Neural progenitor cell (in vitro differentiated cells): ENCODE data around the gene AHNAK2.

ENCODE experiments used
- EZH2phosphoT487 ChIP-seq: fragments of 200-600 bp; sonication (generic); IDR thresholded peaks from 2 replicates; pipeline ENCODE4 v1.6.1; 2017; ENCODE audit warnings: antibody characterized with exemption
- TF ChIP-seq, protein P1 (sequence below): fragments of 200-600 bp; sonication (generic); IDR thresholded peaks from 2 replicates; pipeline ENCODE4 v1.5.1; 2017; ENCODE audit warnings: antibody characterized with exemption, mild to moderate bottlenecking

DNA sequence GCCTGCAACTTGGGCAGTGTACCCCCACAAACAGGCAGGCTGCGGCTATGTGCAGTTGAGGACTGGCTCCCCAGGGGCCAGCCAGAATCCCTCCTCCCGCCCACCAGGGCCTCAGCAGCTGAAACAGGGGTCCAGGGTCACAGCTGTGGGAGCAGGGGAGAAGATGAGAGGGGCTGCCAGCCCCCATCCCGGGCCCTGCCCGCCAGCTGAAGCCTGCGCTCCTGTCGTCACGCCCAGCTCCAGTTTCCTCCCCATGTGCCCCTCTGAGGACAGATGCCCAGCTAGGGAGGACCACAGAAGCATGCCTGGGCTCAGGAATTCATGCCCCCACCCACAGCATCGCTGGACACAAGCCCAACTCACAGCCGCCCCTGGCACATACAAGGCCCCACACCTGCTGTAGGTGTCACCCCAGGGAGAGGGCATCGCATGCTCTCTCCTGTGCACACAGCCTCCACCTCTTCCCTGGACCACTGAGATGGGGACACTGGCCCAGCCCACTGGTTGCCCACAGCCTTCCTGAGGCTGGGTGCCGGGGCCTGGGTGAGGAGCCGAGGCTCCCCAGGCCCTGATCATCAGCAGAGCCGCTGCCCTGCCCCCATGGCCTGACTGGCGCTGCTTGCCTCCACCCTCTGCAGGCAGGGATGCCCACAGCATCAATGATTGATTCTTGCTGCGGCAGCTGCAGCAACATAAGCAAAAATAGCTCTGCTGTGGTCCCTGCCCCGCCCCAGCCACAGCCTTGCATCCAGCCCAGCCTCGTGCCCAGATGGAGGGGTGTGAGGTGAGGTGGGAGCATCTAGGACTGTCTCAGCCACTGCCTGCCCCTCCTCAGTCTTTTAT is 3.7 kb upstream of the AHNAK2 start:
- TF ChIP-seq, protein P1, sequence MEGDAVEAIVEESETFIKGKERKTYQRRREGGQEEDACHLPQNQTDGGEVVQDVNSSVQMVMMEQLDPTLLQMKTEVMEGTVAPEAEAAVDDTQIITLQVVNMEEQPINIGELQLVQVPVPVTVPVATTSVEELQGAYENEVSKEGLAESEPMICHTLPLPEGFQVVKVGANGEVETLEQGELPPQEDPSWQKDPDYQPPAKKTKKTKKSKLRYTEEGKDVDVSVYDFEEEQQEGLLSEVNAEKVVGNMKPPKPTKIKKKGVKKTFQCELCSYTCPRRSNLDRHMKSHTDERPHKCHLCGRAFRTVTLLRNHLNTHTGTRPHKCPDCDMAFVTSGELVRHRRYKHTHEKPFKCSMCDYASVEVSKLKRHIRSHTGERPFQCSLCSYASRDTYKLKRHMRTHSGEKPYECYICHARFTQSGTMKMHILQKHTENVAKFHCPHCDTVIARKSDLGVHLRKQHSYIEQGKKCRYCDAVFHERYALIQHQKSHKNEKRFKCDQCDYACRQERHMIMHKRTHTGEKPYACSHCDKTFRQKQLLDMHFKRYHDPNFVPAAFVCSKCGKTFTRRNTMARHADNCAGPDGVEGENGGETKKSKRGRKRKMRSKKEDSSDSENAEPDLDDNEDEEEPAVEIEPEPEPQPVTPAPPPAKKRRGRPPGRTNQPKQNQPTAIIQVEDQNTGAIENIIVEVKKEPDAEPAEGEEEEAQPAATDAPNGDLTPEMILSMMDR, result no peak
- no peak for TF ChIP-seq EZH2phosphoT487
